ENCODE results near the gene CCDC33.

The CCDC33 gene

DNA sequence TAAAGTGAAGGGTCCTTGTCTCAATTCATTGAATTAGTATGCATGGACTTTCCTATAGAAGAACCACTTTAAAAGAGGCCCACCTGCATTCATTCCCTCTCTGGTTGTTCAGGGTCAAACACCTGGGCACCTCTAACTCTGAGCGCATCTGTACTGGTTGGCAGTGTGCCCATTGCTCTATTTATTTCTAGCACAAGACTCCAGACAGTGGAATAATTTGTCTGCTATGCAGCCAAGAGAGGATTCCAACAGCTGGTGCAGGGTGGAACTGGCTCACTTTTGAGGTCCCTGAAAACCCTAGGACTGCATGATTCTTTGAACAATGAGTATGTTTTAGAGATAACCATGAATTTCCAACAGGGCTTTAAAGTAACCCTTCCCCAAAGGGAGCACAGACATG, 57.9 kb downstream of the CCDC33 start:
- H3K4me1 ChIP-seq (ENCODE audit: control extremely low read depth in 1 of 4, control insufficient read depth in 4 of 4, insufficient read depth in 4 of 4, low read length in 3 of 4), result peaks cover 0 to 10% (median 8%) of the 10 kb centered on the region in 4 experiments
- WGBS (ENCODE audit: insufficient coverage), result no CpG with 5 or more reads among the region's 1 CpG
- peaks cover 0 to 28% (median 5%) of the 10 kb centered on the region in 5 experiments for H3K27me3 ChIP-seq (replicated peaks in 2 of 5; ENCODE audit: control insufficient read depth in 4 of 5, insufficient read depth in 5 of 5, low read length in 4 of 5)
- no peak for DNase-seq
- POLR2A ChIA-PET, result no interaction called here
- H3K9me3 ChIP-seq (ENCODE audit: control extremely low read depth in 1 of 5, control insufficient read depth in 4 of 5, insufficient read depth in 2 of 5, low read depth in 1 of 5, low read length in 4 of 5), result no peaks in the 10 kb centered on the region
- CTCF ChIA-PET, result no interaction called here
- no peaks in the 10 kb centered on the region for H3K36me3 ChIP-seq (ENCODE audit: control insufficient read depth in 4 of 4, insufficient read depth in 4 of 4, low read length in 3 of 4)
- no peak overlapping the region for H3K27ac ChIP-seq (ENCODE audit: insufficient read depth in 1 of 2, low read depth in 1 of 2, low read length in 2 of 2, poor library complexity in 1 of 2, severe bottlenecking in 2 of 2)
- no peak overlapping the region for H3K4me3 ChIP-seq (ENCODE audit: control insufficient read depth in 1 of 7, extremely low read depth in 1 of 7, insufficient read depth in 4 of 7, low read depth in 2 of 7, low read length in 6 of 7)

DNA sequence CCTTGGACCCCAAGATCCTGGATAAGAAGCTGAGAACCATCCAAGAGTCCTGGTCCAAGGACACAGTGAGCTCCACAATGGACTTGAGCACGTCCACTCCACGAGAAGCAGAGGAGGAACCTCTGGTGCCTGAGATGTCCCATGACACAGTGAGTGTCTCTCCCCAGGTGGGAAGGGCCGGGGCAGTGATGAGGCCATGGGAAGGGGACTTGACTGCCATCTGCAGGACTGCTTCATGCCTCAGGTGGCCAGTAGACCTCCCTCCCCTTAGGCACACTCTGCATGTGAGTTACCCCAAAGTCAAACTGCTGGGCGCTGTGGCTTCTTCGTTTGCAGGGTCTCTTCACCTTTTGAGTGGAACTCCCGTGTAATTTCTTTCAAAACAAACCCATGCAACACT, 59.7 kb downstream of the CCDC33 start:
- H3K27me3 ChIP-seq (replicated peaks in 2 of 5; ENCODE audit: control insufficient read depth in 4 of 5, insufficient read depth in 5 of 5, low read length in 4 of 5), result peaks cover 0 to 43% (median 15%) of the 10 kb centered on the region in 5 experiments
- no peaks in the 10 kb centered on the region for H3K36me3 ChIP-seq (ENCODE audit: control insufficient read depth in 4 of 4, insufficient read depth in 4 of 4, low read length in 3 of 4)
- 72% methylated on average over 6 of the region's 6 CpGs for WGBS (ENCODE audit: insufficient coverage)
- ChIA-PET CTCF (no interaction called here), POLR2A (no interaction called here)
- H3K4me3 ChIP-seq (ENCODE audit: control insufficient read depth in 1 of 7, extremely low read depth in 1 of 7, insufficient read depth in 4 of 7, low read depth in 2 of 7, low read length in 6 of 7), result no peak overlapping the region
- H3K27ac ChIP-seq (ENCODE audit: insufficient read depth in 1 of 2, low read depth in 1 of 2, low read length in 2 of 2, poor library complexity in 1 of 2, severe bottlenecking in 2 of 2), result no peak overlapping the region
- H3K4me1 ChIP-seq (ENCODE audit: control extremely low read depth in 1 of 4, control insufficient read depth in 4 of 4, insufficient read depth in 4 of 4, low read length in 3 of 4), result peaks cover 0 to 10% (median 8%) of the 10 kb centered on the region in 4 experiments
- no peak for DNase-seq
- no peaks in the 10 kb centered on the region for H3K9me3 ChIP-seq (ENCODE audit: control extremely low read depth in 1 of 5, control insufficient read depth in 4 of 5, insufficient read depth in 2 of 5, low read depth in 1 of 5, low read length in 4 of 5)

DNA sequence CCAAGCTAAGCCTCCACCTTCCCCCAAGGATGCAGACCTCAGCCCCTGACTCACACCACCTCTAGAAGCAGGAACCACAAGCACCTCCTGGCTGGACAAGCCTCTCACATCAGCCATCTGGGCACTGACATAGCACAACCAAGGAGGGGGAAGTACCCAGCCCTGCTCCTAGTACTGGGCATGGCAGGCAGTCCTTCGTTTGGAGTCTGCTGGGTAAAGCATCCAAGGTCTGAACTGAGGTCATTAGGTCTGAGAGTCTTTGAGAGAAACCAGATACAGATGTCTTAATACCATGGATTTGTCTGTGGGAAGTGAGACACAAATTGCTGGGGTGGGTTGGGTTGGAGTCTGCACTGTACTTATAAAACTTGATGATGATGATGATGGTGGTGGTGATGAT, 61.8 kb downstream of the CCDC33 start:
- peaks cover 0 to 64% (median 25%) of the 10 kb centered on the region in 5 experiments for H3K27me3 ChIP-seq (replicated peaks in 2 of 5; ENCODE audit: control insufficient read depth in 4 of 5, insufficient read depth in 5 of 5, low read length in 4 of 5)

DNA sequence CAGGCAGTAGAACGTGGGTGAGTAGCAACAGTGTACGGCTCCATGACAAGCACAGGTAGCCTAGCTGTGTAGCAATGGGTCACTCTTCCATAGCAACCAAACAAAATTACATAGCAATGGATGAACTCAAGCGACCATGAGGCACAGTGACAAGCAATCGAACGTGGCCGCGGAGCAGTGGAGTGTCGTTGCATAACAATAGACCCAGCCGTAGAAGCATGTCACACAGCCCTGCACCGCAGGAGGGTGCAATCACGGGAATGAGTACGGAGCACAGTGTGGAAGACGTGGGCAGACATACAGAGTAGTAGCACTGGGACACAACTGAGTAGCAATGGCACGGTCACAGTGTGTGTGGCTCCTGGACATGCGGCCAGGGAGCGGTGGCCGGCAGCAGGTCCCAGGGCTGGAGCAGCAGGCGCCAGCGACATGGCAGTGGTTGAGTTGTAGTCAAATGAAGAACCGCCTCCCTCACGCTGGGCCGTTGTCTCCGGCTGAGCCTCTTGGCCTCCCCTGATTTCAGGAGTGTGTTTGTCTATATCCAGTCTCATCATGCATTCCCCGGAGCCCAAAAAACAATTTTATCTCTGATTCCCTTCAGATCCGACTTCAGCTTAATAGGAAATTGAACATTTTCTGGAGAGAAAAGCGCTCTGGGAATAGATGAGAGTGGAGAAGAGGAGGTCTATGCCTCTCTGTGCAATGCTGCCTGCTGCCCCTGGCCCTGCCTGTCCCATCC, 64.1 kb downstream of the CCDC33 start:
- no peak for DNase-seq
- POLR2A ChIA-PET, result no interaction called here
- peaks cover 0 to under 1% (median 0%) of the 10 kb centered on the region in 4 experiments for H3K4me1 ChIP-seq (ENCODE audit: control extremely low read depth in 1 of 4, control insufficient read depth in 4 of 4, insufficient read depth in 4 of 4, low read length in 3 of 4)
- 40% methylated on average over 18 of the region's 26 CpGs for WGBS (ENCODE audit: insufficient coverage)
- no peak overlapping the region for H3K27ac ChIP-seq (ENCODE audit: insufficient read depth in 1 of 2, low read depth in 1 of 2, low read length in 2 of 2, poor library complexity in 1 of 2, severe bottlenecking in 2 of 2)
- H3K4me3 ChIP-seq (ENCODE audit: control insufficient read depth in 1 of 7, extremely low read depth in 1 of 7, insufficient read depth in 4 of 7, low read depth in 2 of 7, low read length in 6 of 7), result no peak overlapping the region
- H3K36me3 ChIP-seq (ENCODE audit: control insufficient read depth in 4 of 4, insufficient read depth in 4 of 4, low read length in 3 of 4), result no peaks in the 10 kb centered on the region
- CTCF ChIA-PET, result no interaction called here
- H3K27me3 ChIP-seq (replicated peaks in 2 of 5; ENCODE audit: control insufficient read depth in 4 of 5, insufficient read depth in 5 of 5, low read length in 4 of 5), result peaks cover 0 to 74% (median 33%) of the 10 kb centered on the region in 5 experiments
- no peaks in the 10 kb centered on the region for H3K9me3 ChIP-seq (ENCODE audit: control extremely low read depth in 1 of 5, control insufficient read depth in 4 of 5, insufficient read depth in 2 of 5, low read depth in 1 of 5, low read length in 4 of 5)

More for the DNA sequence above, 61.8 kb downstream of the CCDC33 start:
- H3K9me3 ChIP-seq (ENCODE audit: control extremely low read depth in 1 of 5, control insufficient read depth in 4 of 5, insufficient read depth in 2 of 5, low read depth in 1 of 5, low read length in 4 of 5), result no peaks in the 10 kb centered on the region
- H3K27ac ChIP-seq (ENCODE audit: insufficient read depth in 1 of 2, low read depth in 1 of 2, low read length in 2 of 2, poor library complexity in 1 of 2, severe bottlenecking in 2 of 2), result no peak overlapping the region
- POLR2A ChIA-PET, result no interaction called here
- H3K4me3 ChIP-seq (ENCODE audit: control insufficient read depth in 1 of 7, extremely low read depth in 1 of 7, insufficient read depth in 4 of 7, low read depth in 2 of 7, low read length in 6 of 7), result no peak overlapping the region
- CTCF ChIA-PET, result interaction anchor here (0.8 to 2.7 kb wide), 4 partner anchors 10 to 64 kb away, joined by 3 to 15 read pairs (median 4); no protein-coding TSS in a partner anchor
- no peak for DNase-seq
- no peaks in the 10 kb centered on the region for H3K4me1 ChIP-seq (ENCODE audit: control extremely low read depth in 1 of 4, control insufficient read depth in 4 of 4, insufficient read depth in 4 of 4, low read length in 3 of 4)
- no peaks in the 10 kb centered on the region for H3K36me3 ChIP-seq (ENCODE audit: control insufficient read depth in 4 of 4, insufficient read depth in 4 of 4, low read length in 3 of 4)
- 83% methylated on average over 1 of the region's 1 CpG for WGBS (ENCODE audit: insufficient coverage)

DNA sequence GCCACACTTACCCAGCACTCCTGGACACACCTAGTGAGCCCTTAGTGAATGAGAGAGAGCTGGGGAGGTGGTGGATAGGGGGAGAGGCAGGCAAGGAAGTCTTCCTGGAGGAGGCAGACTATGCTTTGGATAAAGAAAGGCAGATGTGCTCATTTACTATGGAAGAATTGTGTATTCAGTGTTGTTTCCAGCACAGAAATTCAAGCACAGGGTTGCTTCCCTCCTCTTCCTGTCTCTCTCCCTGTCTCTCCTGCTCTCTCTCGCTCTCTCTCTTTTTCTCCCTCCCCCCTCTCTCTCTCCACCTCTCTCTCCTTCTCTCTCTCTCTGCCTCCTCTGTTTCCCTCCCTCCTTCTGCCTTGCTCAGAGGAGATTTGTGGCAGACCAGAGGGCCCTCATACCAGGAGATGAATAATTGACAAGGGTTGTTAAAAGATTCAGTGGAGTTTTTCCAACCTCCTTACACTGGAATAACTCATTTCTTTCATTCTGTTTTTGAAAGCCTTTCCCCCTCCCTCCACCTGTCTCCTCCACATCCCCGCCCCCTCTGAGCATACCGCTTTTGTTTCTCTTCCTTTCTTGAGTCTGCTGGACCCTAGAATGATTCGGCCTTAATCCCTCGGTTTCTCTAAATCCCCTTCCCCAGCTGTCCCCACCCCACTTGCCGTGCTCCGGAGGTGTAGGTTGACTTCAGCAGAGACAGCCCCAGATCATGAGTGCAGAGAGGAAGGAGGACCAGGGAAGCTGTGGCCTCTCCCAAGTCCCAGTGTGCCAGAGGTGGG, 65.6 kb downstream of the CCDC33 start:
- peaks cover 0 to 69% (median 38%) of the 10 kb centered on the region in 5 experiments for H3K27me3 ChIP-seq (replicated peaks in 2 of 5; ENCODE audit: control insufficient read depth in 4 of 5, insufficient read depth in 5 of 5, low read length in 4 of 5)

DNA sequence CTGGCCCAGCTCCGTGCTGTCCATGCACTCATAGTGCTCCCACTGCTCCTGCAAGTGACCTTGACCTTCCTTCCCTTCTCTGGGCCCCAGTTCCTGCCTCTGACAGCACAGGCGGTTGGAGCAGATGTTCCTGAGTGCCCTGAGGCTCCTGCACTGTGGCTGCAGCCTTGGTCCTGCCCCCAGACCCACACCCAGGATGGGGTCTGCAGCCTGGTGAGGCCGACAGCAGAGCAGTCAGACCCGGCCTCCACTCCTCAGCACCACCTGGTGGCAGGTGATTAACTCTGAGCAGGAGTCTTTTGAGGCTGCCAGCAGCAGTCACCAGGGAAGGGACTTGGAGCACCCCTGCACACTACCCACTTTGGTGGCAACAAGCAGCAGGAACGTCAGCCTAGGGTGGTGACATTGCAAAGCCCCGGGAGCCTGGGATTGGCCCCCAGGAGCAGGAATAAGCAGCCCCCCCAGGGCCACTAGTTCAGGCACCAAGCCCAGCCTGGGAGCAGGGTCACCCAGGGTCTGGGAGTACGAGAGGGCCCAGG, 66.8 kb downstream of the CCDC33 start:
- Histone ChIP-seq H3K4me3 (ENCODE audit: control insufficient read depth in 1 of 7, extremely low read depth in 1 of 7, insufficient read depth in 4 of 7, low read depth in 2 of 7, low read length in 6 of 7) (no peak overlapping the region), H3K36me3 (ENCODE audit: control insufficient read depth in 4 of 4, insufficient read depth in 4 of 4, low read length in 3 of 4) (no peaks in the 10 kb centered on the region), H3K27me3 (replicated peaks in 2 of 5; ENCODE audit: control insufficient read depth in 4 of 5, insufficient read depth in 5 of 5, low read length in 4 of 5) (peaks cover 0 to 63% (median 39%) of the 10 kb centered on the region in 5 experiments), H3K9me3 (ENCODE audit: control extremely low read depth in 1 of 5, control insufficient read depth in 4 of 5, insufficient read depth in 2 of 5, low read depth in 1 of 5, low read length in 4 of 5) (no peaks in the 10 kb centered on the region), H3K27ac (ENCODE audit: insufficient read depth in 1 of 2, low read depth in 1 of 2, low read length in 2 of 2, poor library complexity in 1 of 2, severe bottlenecking in 2 of 2) (no peak overlapping the region), H3K4me1 (ENCODE audit: control extremely low read depth in 1 of 4, control insufficient read depth in 4 of 4, insufficient read depth in 4 of 4, low read length in 3 of 4) (peaks cover 0 to 3% (median 0%) of the 10 kb centered on the region in 4 experiments)
- POLR2A ChIA-PET, result no interaction called here
- 41% methylated on average over 5 of the region's 7 CpGs for WGBS (ENCODE audit: insufficient coverage)
- CTCF ChIA-PET, result interaction anchor here (0.7 to 2.1 kb wide), 4 partner anchors 20 to 249 kb away, joined by 3 to 12 read pairs (median 8); no protein-coding TSS in a partner anchor
- DNase-seq, result peak; percentile 31 to 54 (median 47)

More for the DNA sequence above, 65.6 kb downstream of the CCDC33 start:
- H3K4me3 ChIP-seq (ENCODE audit: control insufficient read depth in 1 of 7, extremely low read depth in 1 of 7, insufficient read depth in 4 of 7, low read depth in 2 of 7, low read length in 6 of 7), result no peak overlapping the region
- POLR2A ChIA-PET, result interaction anchor here (0.6 kb wide), 1 partner anchor 773 kb away, joined by 3 read pairs; no protein-coding TSS in a partner anchor
- no peak for DNase-seq
- no peaks in the 10 kb centered on the region for H3K9me3 ChIP-seq (ENCODE audit: control extremely low read depth in 1 of 5, control insufficient read depth in 4 of 5, insufficient read depth in 2 of 5, low read depth in 1 of 5, low read length in 4 of 5)
- CTCF ChIA-PET, result interaction anchor here (0.7 to 1.1 kb wide), 2 partner anchors 173 to 333 kb away, joined by 3 to 4 read pairs; no protein-coding TSS in a partner anchor
- peaks cover 0 to 3% (median 0%) of the 10 kb centered on the region in 4 experiments for H3K4me1 ChIP-seq (ENCODE audit: control extremely low read depth in 1 of 4, control insufficient read depth in 4 of 4, insufficient read depth in 4 of 4, low read length in 3 of 4)
- H3K36me3 ChIP-seq (ENCODE audit: control insufficient read depth in 4 of 4, insufficient read depth in 4 of 4, low read length in 3 of 4), result no peaks in the 10 kb centered on the region
- WGBS (ENCODE audit: insufficient coverage), result 81% methylated on average over 3 of the region's 7 CpGs
- no peak overlapping the region for H3K27ac ChIP-seq (ENCODE audit: insufficient read depth in 1 of 2, low read depth in 1 of 2, low read length in 2 of 2, poor library complexity in 1 of 2, severe bottlenecking in 2 of 2)

Data from common myeloid progenitor, CD34-positive (primary cell).